HCT116 (cell line): ENCODE measurements around the gene CACNA2D3. TPM values are rescaled to one million over a fixed set of nuclear protein-coding genes. Genes with fewer than 3 reads are reported as not detected.

ENCODE experiments used
- ATAC-seq: fragments of 200-7000 bp; cut with Tn5 transposase; 2 replicates; pipeline ENCODE4 v1.9.1; 2020; ENCODE audit warnings: mild to moderate bottlenecking, moderate library complexity
- BruUV-seq: library from RNA; stranded (reverse); fragments of 400-500 nt; replicated peaks from 2 replicates; lab custom pipeline; 2021; lab: Mats Ljungman, UMichigan
- CTCF ChIA-PET: fragments of 300-600 bp; sonication (Branson Sonifier 250); formaldehyde crosslinking; loops from one replicate; lab custom pipeline; 2021; ENCODE audit warnings: antibody characterized with exemption; lab: Charles Lee
- POLR2A ChIA-PET: fragments of 300-600, 350-600 bp; sonication (Branson Sonifier 250); formaldehyde crosslinking; loops from one replicate; lab custom pipeline; 2021; ENCODE audit warnings: antibody characterized with exemption; lab: Charles Lee
- RAD21 ChIA-PET, 2 experiments: fragments of 300-600 bp; sonication (Branson Sonifier 250); formaldehyde crosslinking; loops; one replicate each; lab custom pipeline; 2023; ENCODE audit warnings: low total read pairs in 2 of 2; ENCODE audit not compliant: uncharacterized antibody in 2 of 2, unreplicated experiment in 2 of 2, low non-redundant PET in 1 of 2; lab: Charles Lee
- DNase-seq: peaks from one replicate; pipeline ENCODE4 v3.0.0-alpha.2; 2010; ENCODE audit warnings: low read depth, low spot score
- H2AFZ ChIP-seq: fragments of 200-600 bp; shearing (Covaris generic), sonication (generic); 2 replicates; pipeline ENCODE4 v1.6.1; 2017; ENCODE audit warnings: low read depth, mixed run types, mixed read lengths, antibody characterized with exemption, low read length; ENCODE audit not compliant: poor library complexity, severe bottlenecking
- H3K27ac ChIP-seq: 2 replicates; pipeline ENCODE4 v1.5.1; 2012; ENCODE audit warnings: low read depth, low read length
- H3K27me3 ChIP-seq: fragments of 200-600 bp; sonication (generic); 2 replicates; pipeline ENCODE4 v1.6.1; 2016; ENCODE audit warnings: mixed run types, low read length, mixed read lengths; ENCODE audit not compliant: insufficient read depth
- H3K36me3 ChIP-seq, 2 experiments: fragments of 200-500 bp in 1 of 2; fragments of 200-600 bp in 1 of 2; sonication (Bioruptor generic) in 1 of 2; sonication (generic) in 1 of 2; 2 replicates each; pipeline versions ENCODE4 v1.5.1 to v1.6.1; 2014 to 2016; ENCODE audit warnings: low read length in 2 of 2, inconsistent platforms in 1 of 2, mixed read lengths in 1 of 2, mixed run types in 1 of 2; ENCODE audit not compliant: insufficient read depth in 2 of 2, control insufficient read depth in 1 of 2
- H3K4me1 ChIP-seq, 2 experiments: fragments of 200-600 bp in 1 of 2; sonication (generic) in 1 of 2; 2 replicates each; pipeline versions ENCODE4 v1.5.1 to v1.6.1; 2012 to 2017; ENCODE audit warnings: low read length in 2 of 2, inconsistent platforms in 1 of 2, mild to moderate bottlenecking in 1 of 2, mixed read lengths in 1 of 2, mixed run types in 1 of 2, moderate library complexity in 1 of 2; ENCODE audit not compliant: insufficient read depth in 2 of 2, control insufficient read depth in 1 of 2
- H3K4me2 ChIP-seq: fragments of 200-600 bp; sonication (generic); 2 replicates; pipeline ENCODE4 v1.6.1; 2017; ENCODE audit warnings: mixed run types, low read length, mixed read lengths
- H3K4me3 ChIP-seq, 2 experiments: fragments of 200-600 bp in 1 of 2; sonication (generic) in 1 of 2; replicated peaks in 1 of 2; 2 replicates each; pipeline ENCODE4 v1.5.1; 2011 to 2016; ENCODE audit warnings: low read length in 2 of 2, control low read depth in 1 of 2, low read depth in 1 of 2, mild to moderate bottlenecking in 1 of 2, mixed read lengths in 1 of 2, mixed run types in 1 of 2
- H3K79me2 ChIP-seq: fragments of 200-600 bp; sonication (generic); 2 replicates; pipeline ENCODE4 v1.6.1; 2017; ENCODE audit warnings: mild to moderate bottlenecking, mixed run types, low read length, moderate library complexity, mixed read lengths; ENCODE audit not compliant: insufficient read depth
- H3K9ac ChIP-seq: fragments of 200-600 bp; sonication (generic); 2 replicates; pipeline ENCODE4 v1.6.1; 2016; ENCODE audit warnings: low read length, mixed read lengths
- H3K9me2 ChIP-seq: fragments of 200-600 bp; sonication (generic), shearing (Covaris generic); 2 replicates; pipeline ENCODE4 v1.6.1; 2017; ENCODE audit warnings: mixed run types, mild to moderate bottlenecking, moderate library complexity; ENCODE audit not compliant: insufficient read depth
- H3K9me3 ChIP-seq, 2 experiments: fragments of 200-500 bp in 1 of 2; fragments of 200-600 bp in 1 of 2; sonication (Bioruptor generic) in 1 of 2; sonication (generic) in 1 of 2; 2 replicates each; pipeline ENCODE4 v1.6.1; 2014 to 2017; ENCODE audit warnings: low read length in 2 of 2, mixed read lengths in 2 of 2, inconsistent platforms in 1 of 2, low read depth in 1 of 2, mild to moderate bottlenecking in 1 of 2, mixed run types in 1 of 2, moderate library complexity in 1 of 2; ENCODE audit not compliant: control insufficient read depth in 1 of 2, insufficient read depth in 1 of 2
- H4K20me1 ChIP-seq: fragments of 200-600 bp; sonication (generic), shearing (Covaris generic); 2 replicates; pipeline ENCODE4 v1.6.1; 2017; ENCODE audit warnings: mixed run types, mild to moderate bottlenecking, moderate library complexity; ENCODE audit not compliant: insufficient read depth
- CTCF ChIP-seq, 3 experiments: fragments of 200-600 bp in 1 of 3; sonication (generic) in 1 of 3; IDR thresholded peaks in 2 of 3; conservative IDR thresholded peaks in 1 of 3; 2 replicates each; pipeline ENCODE4 v1.5.1; 2012 to 2017; ENCODE audit warnings: low read depth in 2 of 3, low read length in 2 of 3, antibody characterized with exemption in 1 of 3, borderline replicate concordance in 1 of 3, control low read depth in 1 of 3, mild to moderate bottlenecking in 1 of 3, mixed read lengths in 1 of 3, mixed run types in 1 of 3, moderate library complexity in 1 of 3; ENCODE audit not compliant: insufficient read depth in 1 of 3
- ELF1 ChIP-seq: IDR thresholded peaks from 2 replicates; pipeline ENCODE4 v1.6.1; 2012; ENCODE audit warnings: low read depth, borderline replicate concordance
- FOSL1 ChIP-seq: IDR thresholded peaks from 2 replicates; pipeline ENCODE4 v1.6.1; 2012; ENCODE audit warnings: low read depth
- JUND ChIP-seq: IDR thresholded peaks from 2 replicates; pipeline ENCODE4 v1.6.1; 2012
- POLR2A ChIP-seq: IDR thresholded peaks from 2 replicates; pipeline ENCODE4 v1.7.0; 2011; ENCODE audit warnings: borderline replicate concordance; ENCODE audit not compliant: insufficient read depth, insufficient read length; ENCODE audit errors: extremely low read depth
- RAD21 ChIP-seq: IDR thresholded peaks from 2 replicates; pipeline ENCODE4 v1.6.1; 2012; ENCODE audit warnings: low read depth, mild to moderate bottlenecking
- SIN3A ChIP-seq: IDR thresholded peaks from 2 replicates; pipeline ENCODE4 v1.6.1; 2012; ENCODE audit warnings: low read depth
- SRF ChIP-seq: IDR thresholded peaks from 2 replicates; pipeline ENCODE4 v1.6.1; 2012; ENCODE audit warnings: low read depth
- ZFX ChIP-seq: fragments of 450-650 bp; IDR thresholded peaks from 2 replicates; pipeline ENCODE4 v1.6.1; 2017
- ZNF274 ChIP-seq: fragments of 200-500 bp; sonication (Bioruptor generic); IDR thresholded peaks from 2 replicates; pipeline ENCODE4 v1.6.1; 2014; ENCODE audit warnings: mild to moderate bottlenecking, low read depth, low read length, inconsistent platforms
- intact Hi-C: fragments of 100-400 bp; cut with micrococcal nuclease; formaldehyde crosslinking; loops from 2 replicates; pipeline ENCODE4 v1.10.0; 2022
- total RNA-seq: library from RNA; stranded (reverse); gene quantifications from one replicate; pipeline ENCODE4 v1.2.1, GENCODE V29; 2021; ENCODE audit not compliant: unreplicated experiment
- TF ChIP-seq, protein P1 (sequence below): IDR thresholded peaks from 2 replicates; pipeline ENCODE4 v1.6.1; 2012; ENCODE audit warnings: low read depth

CACNA2D3 gene
- total RNA-seq, 1 experiment from 2014 or later: 0.20 TPM

DNA sequence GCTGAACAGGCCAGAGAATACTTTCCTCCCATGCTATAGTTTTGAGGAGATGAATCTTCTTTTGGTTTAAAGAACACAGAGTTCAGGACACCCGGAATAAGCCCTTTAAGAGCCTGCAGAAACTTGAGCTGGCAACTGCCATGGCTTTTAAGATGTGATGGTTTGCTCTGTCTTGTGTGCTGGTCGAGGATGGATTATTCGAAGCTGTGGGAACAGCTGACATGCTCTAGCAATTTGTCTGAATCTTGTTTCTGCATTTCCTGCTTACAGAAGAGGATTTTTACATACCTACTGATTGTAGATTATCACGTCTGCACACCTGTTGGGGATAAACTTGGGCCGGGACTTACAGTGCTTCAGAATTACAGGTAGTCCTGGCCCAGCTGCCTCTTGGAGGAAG lies 408.6 kb downstream of the CACNA2D3 start:
- no peaks in the 10 kb centered on the region for H3K79me2 ChIP-seq
- no peaks in the 10 kb centered on the region for H3K36me3 ChIP-seq
- H3K4me2 ChIP-seq: no peak overlapping the region
- no peaks in the 10 kb centered on the region for H3K9me2 ChIP-seq
- intact Hi-C loops: no loop called here
- no peak overlapping the region for H2AFZ ChIP-seq
- no peaks in the 10 kb centered on the region for H4K20me1 ChIP-seq
- no peaks in the 10 kb centered on the region for H3K27me3 ChIP-seq
- DNase-seq (no peak), ATAC-seq (no peak)
- H3K9ac ChIP-seq: no peak overlapping the region
- POLR2A ChIA-PET: no interaction called here
- no peak for TF ChIP-seq ELF1
- TF ChIP-seq CTCF (IDR thresholded peaks at IDR 0.05 in 2 of 3, conservative IDR thresholded peaks at IDR 0.05 in 1 of 3; ENCODE audit: borderline replicate concordance in 1 of 3, insufficient read depth in 1 of 3, low read depth in 2 of 3, low read length in 2 of 3): no peak
- TF ChIP-seq POLR2A: no peak
- no peak for TF ChIP-seq SRF
- TF ChIP-seq RAD21: no peak
- TF ChIP-seq, protein P1, sequence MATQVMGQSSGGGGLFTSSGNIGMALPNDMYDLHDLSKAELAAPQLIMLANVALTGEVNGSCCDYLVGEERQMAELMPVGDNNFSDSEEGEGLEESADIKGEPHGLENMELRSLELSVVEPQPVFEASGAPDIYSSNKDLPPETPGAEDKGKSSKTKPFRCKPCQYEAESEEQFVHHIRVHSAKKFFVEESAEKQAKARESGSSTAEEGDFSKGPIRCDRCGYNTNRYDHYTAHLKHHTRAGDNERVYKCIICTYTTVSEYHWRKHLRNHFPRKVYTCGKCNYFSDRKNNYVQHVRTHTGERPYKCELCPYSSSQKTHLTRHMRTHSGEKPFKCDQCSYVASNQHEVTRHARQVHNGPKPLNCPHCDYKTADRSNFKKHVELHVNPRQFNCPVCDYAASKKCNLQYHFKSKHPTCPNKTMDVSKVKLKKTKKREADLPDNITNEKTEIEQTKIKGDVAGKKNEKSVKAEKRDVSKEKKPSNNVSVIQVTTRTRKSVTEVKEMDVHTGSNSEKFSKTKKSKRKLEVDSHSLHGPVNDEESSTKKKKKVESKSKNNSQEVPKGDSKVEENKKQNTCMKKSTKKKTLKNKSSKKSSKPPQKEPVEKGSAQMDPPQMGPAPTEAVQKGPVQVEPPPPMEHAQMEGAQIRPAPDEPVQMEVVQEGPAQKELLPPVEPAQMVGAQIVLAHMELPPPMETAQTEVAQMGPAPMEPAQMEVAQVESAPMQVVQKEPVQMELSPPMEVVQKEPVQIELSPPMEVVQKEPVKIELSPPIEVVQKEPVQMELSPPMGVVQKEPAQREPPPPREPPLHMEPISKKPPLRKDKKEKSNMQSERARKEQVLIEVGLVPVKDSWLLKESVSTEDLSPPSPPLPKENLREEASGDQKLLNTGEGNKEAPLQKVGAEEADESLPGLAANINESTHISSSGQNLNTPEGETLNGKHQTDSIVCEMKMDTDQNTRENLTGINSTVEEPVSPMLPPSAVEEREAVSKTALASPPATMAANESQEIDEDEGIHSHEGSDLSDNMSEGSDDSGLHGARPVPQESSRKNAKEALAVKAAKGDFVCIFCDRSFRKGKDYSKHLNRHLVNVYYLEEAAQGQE: no peak
- TF ChIP-seq FOSL1: no peak
- TF ChIP-seq ZFX: no peak
- TF ChIP-seq JUND: no peak
- TF ChIP-seq SIN3A: no peak
- TF ChIP-seq ZNF274: no peak
- BruUV-seq: no TSS peak
- peaks cover 0 to 3% of the 10 kb centered on the region in 2 experiments; a peak in 1 of 4 replicates for H3K9me3 ChIP-seq
- RAD21 ChIA-PET: no interaction called here
- CTCF ChIA-PET: no interaction called here
- H3K4me1 ChIP-seq: no peaks in the 10 kb centered on the region
- H3K27ac ChIP-seq: no peak overlapping the region
- no peak overlapping the region for H3K4me3 ChIP-seq
